Breast epithelium (tissue), 4 donors: ENCODE results near the gene GSTCD. TPM values are rescaled to one million over a fixed set of nuclear protein-coding genes. Genes with fewer than 3 reads are reported as not detected.
"Not testable (repeated sequence)": the region's sequence is repeated elsewhere in the genome, so short reads cannot be mapped to it uniquely, and the experiment has no call there.

Source experiments
- DNase-seq, 2 donors: peaks; one replicate each; pipeline ENCODE4 v3.0.0-alpha.2; 2019; ENCODE audit warnings: low spot score in 2 of 2
- H3K27ac ChIP-seq, 2 donors: fragments of 200-600 bp; sonication (generic) in 1 of 2; one replicate each; pipeline ENCODE4 v1.5.1; 2016 to 2019; ENCODE audit warnings: mild to moderate bottlenecking in 1 of 2
- H3K27me3 ChIP-seq, 2 donors: fragments of 200-600 bp; sonication (generic) in 1 of 2; one replicate each; pipeline versions ENCODE4 v1.5.1 to v1.6.0; 2017 to 2019; ENCODE audit warnings: control low read depth in 1 of 2, mild to moderate bottlenecking in 1 of 2
- H3K36me3 ChIP-seq: fragments of 200-600 bp; one replicate; pipeline ENCODE4 v1.5.1; 2019
- H3K4me1 ChIP-seq, 2 donors: fragments of 200-600 bp; sonication (generic); one replicate each; pipeline ENCODE4 v1.5.1; 2016 to 2019; ENCODE audit warnings: control low read depth in 1 of 2
- H3K4me3 ChIP-seq, 3 donors: fragments of 200-600 bp; sonication (generic); 1 replicate in 2 of 3; 2 replicates in 1 of 3; pipeline ENCODE4 v1.5.1; 2016 to 2019; ENCODE audit warnings: mild to moderate bottlenecking in 3 of 3, moderate library complexity in 2 of 3
- H3K9me3 ChIP-seq, 2 donors: fragments of 200-600 bp; sonication (generic) in 1 of 2; one replicate each; pipeline ENCODE4 v1.5.1; 2016 to 2019; ENCODE audit warnings: control low read depth in 1 of 2
- POLR2A ChIP-seq: fragments of 450-650 bp; IDR thresholded peaks from one replicate; pipeline ENCODE4 v1.6.1; 2016; ENCODE audit warnings: antibody characterized with exemption, mild to moderate bottlenecking, moderate library complexity
- POLR2AphosphoS5 ChIP-seq, 3 donors: sonication (generic); formaldehyde crosslinking; IDR thresholded peaks; one replicate each; pipeline ENCODE4 v1.6.1; 2017; ENCODE audit warnings: antibody characterized with exemption in 3 of 3
- intact Hi-C: fragments of 100-400 bp; cut with DNase I; formaldehyde crosslinking; loops from one replicate; pipeline ENCODE4 v1.15.1; 2023; ENCODE audit warnings: low total_unique reads
- total RNA-seq, 3 donors: library from RNA; depleted of rRNA; stranded (reverse); fragments of >200 nt; gene quantifications; one replicate each; pipeline ENCODE4 v1.1.0, GENCODE V29; 2016
- TF ChIP-seq, protein P1 (sequence below), 3 donors: fragments of 450-650 bp; IDR thresholded peaks; one replicate each; pipeline ENCODE4 v1.5.1; 2016 to 2017; ENCODE audit warnings: antibody characterized with exemption in 3 of 3, mild to moderate bottlenecking in 3 of 3, moderate library complexity in 3 of 3

GSTCD gene
- total RNA-seq, 3 donors from 2014 or later: 9.0 to 23.3 (median 18.7) TPM

DNA sequence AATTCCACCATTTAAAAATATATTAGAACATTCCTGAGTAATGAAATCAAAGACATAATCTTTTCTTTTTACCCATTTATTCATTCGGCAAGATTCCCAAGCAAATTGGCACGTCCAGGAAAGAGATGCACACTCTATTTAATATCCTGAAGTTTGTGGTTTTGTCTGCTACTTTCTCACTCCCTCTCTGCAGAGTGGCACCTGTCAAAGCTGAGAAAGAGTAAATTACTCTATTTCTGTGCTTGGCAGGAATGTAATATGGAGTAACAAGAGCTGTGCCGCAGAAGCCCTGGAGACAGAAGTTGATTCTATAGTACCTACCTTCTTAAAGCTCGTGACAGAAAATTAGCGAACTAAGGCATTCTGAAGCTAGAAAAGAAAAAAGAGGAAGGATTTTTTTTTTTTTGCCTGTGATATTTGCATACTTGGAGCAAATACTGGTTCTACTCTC, 5.5 kb downstream of the GSTCD start:
- peak overlapping the region in 2 of 3 donors; percentile 6 to 29 for H3K4me3 ChIP-seq
- H3K27ac ChIP-seq: peak overlapping the region in 1 of 2 donors; percentile 12
- no peak for DNase-seq
- H3K27me3 ChIP-seq: no peaks in the 10 kb centered on the region
- H3K36me3 ChIP-seq: no peaks in the 10 kb centered on the region
- TF ChIP-seq, protein P1, sequence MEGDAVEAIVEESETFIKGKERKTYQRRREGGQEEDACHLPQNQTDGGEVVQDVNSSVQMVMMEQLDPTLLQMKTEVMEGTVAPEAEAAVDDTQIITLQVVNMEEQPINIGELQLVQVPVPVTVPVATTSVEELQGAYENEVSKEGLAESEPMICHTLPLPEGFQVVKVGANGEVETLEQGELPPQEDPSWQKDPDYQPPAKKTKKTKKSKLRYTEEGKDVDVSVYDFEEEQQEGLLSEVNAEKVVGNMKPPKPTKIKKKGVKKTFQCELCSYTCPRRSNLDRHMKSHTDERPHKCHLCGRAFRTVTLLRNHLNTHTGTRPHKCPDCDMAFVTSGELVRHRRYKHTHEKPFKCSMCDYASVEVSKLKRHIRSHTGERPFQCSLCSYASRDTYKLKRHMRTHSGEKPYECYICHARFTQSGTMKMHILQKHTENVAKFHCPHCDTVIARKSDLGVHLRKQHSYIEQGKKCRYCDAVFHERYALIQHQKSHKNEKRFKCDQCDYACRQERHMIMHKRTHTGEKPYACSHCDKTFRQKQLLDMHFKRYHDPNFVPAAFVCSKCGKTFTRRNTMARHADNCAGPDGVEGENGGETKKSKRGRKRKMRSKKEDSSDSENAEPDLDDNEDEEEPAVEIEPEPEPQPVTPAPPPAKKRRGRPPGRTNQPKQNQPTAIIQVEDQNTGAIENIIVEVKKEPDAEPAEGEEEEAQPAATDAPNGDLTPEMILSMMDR (IDR thresholded peaks at IDR 0.05): no peak
- TF ChIP-seq POLR2A (no peak), POLR2AphosphoS5 (IDR thresholded peaks at IDR 0.05) (no peak)
- no peaks in the 10 kb centered on the region for H3K4me1 ChIP-seq
- intact Hi-C loops: no loop called here
- no peaks in the 10 kb centered on the region for H3K9me3 ChIP-seq

DNA sequence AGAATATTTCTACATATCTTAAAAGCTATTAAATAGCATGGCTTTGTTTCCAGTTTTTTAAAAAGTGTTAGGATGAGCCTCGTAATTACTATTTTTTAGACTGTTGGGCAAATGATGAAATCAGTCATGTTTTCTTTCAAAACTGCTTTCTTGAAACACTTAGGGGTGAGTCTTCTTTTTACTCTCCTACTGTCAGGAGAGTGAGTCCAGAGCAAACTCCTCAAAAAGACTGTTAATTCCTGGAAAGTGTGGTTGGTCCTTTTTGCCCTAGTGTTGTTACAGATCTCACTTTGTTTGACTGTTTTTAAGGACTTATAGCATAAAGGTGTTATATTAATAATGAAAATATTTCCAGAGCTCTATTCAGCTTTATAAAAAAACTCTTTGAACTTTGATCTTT, 6.3 kb downstream of the GSTCD start:
- no peaks in the 10 kb centered on the region for H3K27me3 ChIP-seq
- H3K36me3 ChIP-seq: peaks cover under 1% of the 10 kb centered on the region
- intact Hi-C loops: no loop called here
- no peaks in the 10 kb centered on the region for H3K4me1 ChIP-seq
- H3K9me3 ChIP-seq: no peaks in the 10 kb centered on the region
- DNase-seq: no peak
- no peak overlapping the region for H3K27ac ChIP-seq
- TF ChIP-seq POLR2A: no peak
- TF ChIP-seq POLR2AphosphoS5 (IDR thresholded peaks at IDR 0.05): no peak
- H3K4me3 ChIP-seq: no peak overlapping the region

- H3K9me3 ChIP-seq: no peaks in the 10 kb centered on the region
- no peaks in the 10 kb centered on the region for H3K27me3 ChIP-seq
- TF ChIP-seq POLR2AphosphoS5 (IDR thresholded peaks at IDR 0.05): no peak
- TF ChIP-seq, protein P1 (IDR thresholded peaks at IDR 0.05): peak in 2 of 3 donors; percentile 32 to 63
- peaks cover 8% of the 10 kb centered on the region for H3K36me3 ChIP-seq
- intact Hi-C loops: no loop called here
- no peaks in the 10 kb centered on the region for H3K4me1 ChIP-seq
- DNase-seq: no peak
- H3K27ac ChIP-seq: no peak overlapping the region
- no peak overlapping the region for H3K4me3 ChIP-seq
Observed at GRCh38 chr4:105715692-105716278, 7.2 kb downstream of the GSTCD start.

DNA sequence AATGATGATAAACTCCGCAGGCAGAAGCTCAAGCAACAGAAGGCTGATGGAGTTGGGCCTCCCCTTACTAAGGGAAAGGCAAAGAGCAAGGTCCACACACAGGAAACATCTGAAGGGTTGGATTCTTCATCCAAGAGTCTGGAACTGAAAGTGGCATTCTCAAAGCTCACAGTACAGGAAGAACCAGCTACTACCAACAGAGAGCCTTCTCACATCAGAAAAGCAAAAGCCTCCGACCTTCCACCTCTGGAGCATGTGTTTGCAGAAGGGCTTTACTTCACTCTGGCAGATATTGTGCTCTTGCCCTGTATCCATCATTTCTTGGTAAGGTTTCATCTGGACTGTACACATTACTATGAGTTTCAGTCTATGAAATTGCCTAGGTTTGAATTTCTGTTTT, 10.6 kb downstream of the GSTCD start:
- H3K4me1 ChIP-seq: no peaks in the 10 kb centered on the region
- peaks cover 8% of the 10 kb centered on the region for H3K36me3 ChIP-seq
- H3K4me3 ChIP-seq: no peak overlapping the region
- DNase-seq: no peak
- H3K9me3 ChIP-seq: no peaks in the 10 kb centered on the region
- intact Hi-C loops: no loop called here
- H3K27me3 ChIP-seq: no peaks in the 10 kb centered on the region
- no peak for TF ChIP-seq POLR2A
- TF ChIP-seq, protein P1 (IDR thresholded peaks at IDR 0.05): no peak
- TF ChIP-seq POLR2AphosphoS5 (IDR thresholded peaks at IDR 0.05): no peak
- H3K27ac ChIP-seq: no peak overlapping the region

DNA sequence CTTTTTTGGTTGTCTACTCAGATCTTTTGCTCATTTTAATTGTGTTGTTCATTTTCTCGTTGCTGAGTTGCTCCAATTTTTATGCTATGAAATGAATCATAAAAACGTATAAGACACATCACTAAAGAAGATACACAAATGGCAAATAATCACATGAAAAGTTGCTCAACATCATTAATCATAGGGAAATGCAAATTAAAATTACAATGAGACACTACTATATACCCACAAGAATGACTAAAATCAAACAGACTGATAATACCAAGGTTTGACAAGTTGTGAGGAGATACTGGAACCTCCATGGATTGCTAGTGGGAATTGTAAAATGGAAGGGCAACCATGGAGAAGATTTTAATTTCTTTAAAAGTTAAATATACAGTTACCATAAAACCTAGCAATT, 17.0 kb downstream of the GSTCD start:
- Histone ChIP-seq H3K27me3 (no peaks in the 10 kb centered on the region), H3K9me3 (peaks cover 0 to 6% of the 10 kb centered on the region in 2 donors), H3K4me3 (no peak overlapping the region), H3K36me3 (peaks cover under 1% of the 10 kb centered on the region), H3K27ac (no peak overlapping the region), H3K4me1 (no peaks in the 10 kb centered on the region)
- DNase-seq: no peak
- TF ChIP-seq POLR2AphosphoS5 (IDR thresholded peaks at IDR 0.05): no peak
- TF ChIP-seq POLR2A: no peak
- TF ChIP-seq, protein P1 (IDR thresholded peaks at IDR 0.05): no peak
- intact Hi-C loops: no loop called here

GRCh38 chr4:105729895-105730294, 21.3 kb downstream of the GSTCD start:
- intact Hi-C loops, H3K36me3 ChIP-seq, H3K4me3 ChIP-seq, H3K27me3 ChIP-seq, DNase-seq, H3K4me1 ChIP-seq, H3K27ac ChIP-seq: not testable (repeated sequence)
- H3K9me3 ChIP-seq: peaks cover 4 to 12% of the 10 kb centered on the region in 2 donors

DNA sequence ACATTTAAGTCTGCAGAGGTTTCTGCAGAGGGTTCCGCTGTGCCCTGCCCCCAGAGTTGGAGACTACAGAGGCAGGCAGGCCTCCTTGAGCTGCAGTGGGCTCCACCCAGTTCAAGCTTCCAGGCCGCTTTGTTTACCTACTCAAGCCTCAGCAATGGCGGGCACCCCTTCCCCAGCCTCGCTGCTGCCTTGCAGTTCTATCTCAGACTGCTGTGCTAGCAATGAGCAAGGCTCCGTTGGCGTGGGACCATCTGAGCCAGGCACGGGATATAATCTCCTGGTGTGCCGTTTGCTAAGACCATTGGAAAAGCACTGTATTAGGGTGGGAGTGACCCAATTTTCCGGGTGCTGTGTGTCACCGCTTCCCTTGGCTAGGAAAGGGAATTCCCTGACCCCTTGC, 26.6 kb downstream of the GSTCD start:
- H3K36me3 ChIP-seq, H3K27me3 ChIP-seq, H3K27ac ChIP-seq, DNase-seq, H3K4me1 ChIP-seq, H3K4me3 ChIP-seq: not testable (repeated sequence)
- intact Hi-C loops: loop anchor here (2.0 kb wide), 1 partner anchor 36 kb away; no protein-coding TSS in a partner anchor
- peaks cover 21% of the 10 kb centered on the region in 2 donors for H3K9me3 ChIP-seq
